ENCODE results near the gene ZPR1. TPM values are rescaled to one million over a fixed set of nuclear protein-coding genes. Genes with fewer than 3 reads are reported as not detected.

The ZPR1 gene
- total and polyA plus RNA-seq, 8 donors, result 10.8 to 35.5 (median 21.0) TPM

- ATAC-seq (peak in 2 of 4 donors; percentile 9 to 17), FAIRE-seq (no peak), DNase-seq (peak in 1 of 6 donors; percentile 58)
- intact Hi-C loops (cut with DNase I), result loop anchor here in 1 of 3 donors (5.0 kb wide), 1 partner anchor 42 kb away; the partner anchor contains the start of gene APOA5
- 76 to 78% methylated on average over 14 of the region's 14 CpGs for WGBS, 2 donors
- H3K27me3 ChIP-seq, result no peaks in the 10 kb centered on the region
- peaks cover 0 to 10% (median 6%) of the 10 kb centered on the region in 3 donors for H3K4me1 ChIP-seq
- H3K36me3 ChIP-seq, result no peaks in the 10 kb centered on the region
- H3K9me3 ChIP-seq, result no peaks in the 10 kb centered on the region
- no peak for TF ChIP-seq CTCF (IDR thresholded peaks at IDR 0.05)
- H3K4me3 ChIP-seq, result no peak overlapping the region
- no peak overlapping the region for H3K27ac ChIP-seq
These were observed 46.2 kb upstream of the ZPR1 start for GRCh38 chr11:116833816-116834534.

GRCh38 chr11:116833491-116833815 is 45.6 kb upstream of the ZPR1 start:
- no peaks in the 10 kb centered on the region for H3K36me3 ChIP-seq
- no peak for ATAC-seq
- no peak for FAIRE-seq
- WGBS, 2 donors, result 93 to 96% methylated on average over 10 of the region's 10 CpGs
- intact Hi-C loops (cut with DNase I), result loop anchor here in 1 of 3 donors (5.0 kb wide), 1 partner anchor 41 kb away; the partner anchor contains the start of gene APOA5
- no peak overlapping the region for H3K27ac ChIP-seq
- DNase-seq, result no peak
- peaks cover 0 to 10% (median 6%) of the 10 kb centered on the region in 3 donors for H3K4me1 ChIP-seq
- no peak overlapping the region for H3K4me3 ChIP-seq
- no peak for TF ChIP-seq CTCF (IDR thresholded peaks at IDR 0.05)
- H3K27me3 ChIP-seq, result no peaks in the 10 kb centered on the region
- H3K9me3 ChIP-seq, result no peaks in the 10 kb centered on the region

GRCh38 chr11:116832350-116833290 is 44.8 kb upstream of the ZPR1 start:
- Histone ChIP-seq H3K4me3 (no peak overlapping the region), H3K4me1 (peaks cover 0 to 10% (median 6%) of the 10 kb centered on the region in 3 donors), H3K27me3 (no peaks in the 10 kb centered on the region), H3K36me3 (no peaks in the 10 kb centered on the region), H3K27ac (no peak overlapping the region), H3K9me3 (no peaks in the 10 kb centered on the region)
- TF ChIP-seq CTCF (IDR thresholded peaks at IDR 0.05), result no peak
- DNase-seq (peak in 1 of 6 donors; percentile 24), ATAC-seq (peak in 3 of 4 donors; percentile 18 to 26 (median 21)), FAIRE-seq (no peak)
- WGBS, 2 donors, result 72 to 80% methylated on average over 12 to 13 of the region's 13 CpGs
- intact Hi-C loops (cut with DNase I), result loop anchor here in 1 of 3 donors (5.0 kb wide), 1 partner anchor 40 kb away; the partner anchor contains the start of gene APOA5

GRCh38 chr11:116831790-116832349 is 44.0 kb upstream of the ZPR1 start:
- Histone ChIP-seq H3K4me1 (peaks cover 0 to 10% (median 6%) of the 10 kb centered on the region in 3 donors), H3K4me3 (no peak overlapping the region), H3K27ac (no peak overlapping the region), H3K9me3 (no peaks in the 10 kb centered on the region), H3K36me3 (no peaks in the 10 kb centered on the region), H3K27me3 (no peaks in the 10 kb centered on the region)
- DNase-seq (peak in 1 of 6 donors; percentile 55), FAIRE-seq (no peak), ATAC-seq (no peak)
- no peak for TF ChIP-seq CTCF (IDR thresholded peaks at IDR 0.05)
- intact Hi-C loops (cut with DNase I), result loop anchor here in 1 of 3 donors (5.0 kb wide), 1 partner anchor 40 kb away; the partner anchor contains the start of gene APOA5
- WGBS, 2 donors, result 78 to 79% methylated on average over 7 of the region's 7 CpGs

All from pancreas (tissue), 10 donors.